H1 (cell line): ENCODE measurements around the gene TAF8. TPM values are rescaled to one million over a fixed set of nuclear protein-coding genes. Genes with fewer than 3 reads are reported as not detected.

Experiments
- CTCF ChIA-PET: fragments of 300-600 bp; sonication (Branson Sonifier 250); formaldehyde crosslinking; loops from one replicate; lab custom pipeline; 2021; ENCODE audit not compliant: partially characterized antibody; lab: Charles Lee
- POLR2A ChIA-PET: fragments of 300-600 bp; sonication (Branson Sonifier 250); formaldehyde crosslinking; loops from one replicate; lab custom pipeline; 2021; ENCODE audit warnings: inconsistent platforms; ENCODE audit not compliant: partially characterized antibody; lab: Charles Lee
- DNase-seq, 2 experiments: peaks; one replicate each; pipeline versions ENCODE4 v3.0.0 to v3.0.0-alpha.2; 2010 to 2022; ENCODE audit warnings: low spot score in 2 of 2, low read depth in 1 of 2, mixed read lengths in 1 of 2
- FAIRE-seq: peaks from 2 replicates; lab custom pipeline; 2011; peaks lifted over from hg19 to GRCh38; lab: Jason Lieb, UNC
- H2AFZ ChIP-seq: 2 replicates; pipeline ENCODE4 v1.8.1; 2012; ENCODE audit warnings: low read length, inconsistent platforms
- H2AK5ac ChIP-seq: 2 replicates; pipeline ENCODE4 v1.6.1; 2013; ENCODE audit warnings: low read depth, low read length
- H2BK120ac ChIP-seq: replicated peaks from 2 replicates; pipeline ENCODE3; 2013; ENCODE audit warnings: low read depth, low read length, inconsistent platforms
- H2BK12ac ChIP-seq: 2 replicates; pipeline ENCODE4 v1.6.1; 2013; ENCODE audit warnings: low read depth, low read length
- H2BK15ac ChIP-seq: 2 replicates; pipeline ENCODE4 v1.6.1; 2013; ENCODE audit warnings: low read length
- H2BK20ac ChIP-seq: 2 replicates; pipeline ENCODE4 v1.6.1; 2013; ENCODE audit warnings: low read length
- H2BK5ac ChIP-seq: 2 replicates; pipeline ENCODE4 v1.6.1; 2013; ENCODE audit warnings: low read depth, low read length
- H3K14ac ChIP-seq: 2 replicates; pipeline ENCODE4 v1.6.1; 2013; ENCODE audit warnings: inconsistent platforms; ENCODE audit not compliant: insufficient read length
- H3K18ac ChIP-seq: 2 replicates; pipeline ENCODE4 v1.6.1; 2013; ENCODE audit warnings: low read length; ENCODE audit errors: extremely low read depth
- H3K23ac ChIP-seq: 2 replicates; pipeline ENCODE4 v1.6.1; 2013; ENCODE audit warnings: inconsistent platforms; ENCODE audit not compliant: insufficient read length
- H3K23me2 ChIP-seq: 2 replicates; pipeline ENCODE4 v1.6.1; 2013; ENCODE audit warnings: low read depth, low read length
- H3K27ac ChIP-seq: 2 replicates; pipeline ENCODE4 v1.6.1; 2011; ENCODE audit warnings: low read depth, low read length, inconsistent platforms
- H3K27me3 ChIP-seq, 4 experiments: replicated peaks in 1 of 4; 1 replicate in 1 of 4; 2 replicates in 3 of 4; pipeline versions ENCODE4 v1.6.1 to v1.8.1; 2011 to 2013; ENCODE audit warnings: low read length in 3 of 4, mild to moderate bottlenecking in 3 of 4, inconsistent platforms in 2 of 4, mixed read lengths in 2 of 4, moderate library complexity in 1 of 4; ENCODE audit not compliant: control insufficient read depth in 3 of 4, insufficient read depth in 3 of 4; ENCODE audit errors: extremely low read depth in 1 of 4
- H3K36me3 ChIP-seq, 4 experiments: 2 replicates each; pipeline versions ENCODE4 v1.6.1 to v1.8.1; 2011 to 2013; ENCODE audit warnings: mild to moderate bottlenecking in 4 of 4, low read length in 3 of 4, moderate library complexity in 2 of 4, control low read depth in 1 of 4, inconsistent platforms in 1 of 4; ENCODE audit not compliant: insufficient read depth in 4 of 4, control insufficient read depth in 2 of 4
- H3K4ac ChIP-seq: replicated peaks from 2 replicates; pipeline ENCODE3; 2013; ENCODE audit warnings: low read length, low read depth, mixed read lengths, inconsistent platforms; ENCODE audit not compliant: insufficient read length
- H3K4me1 ChIP-seq, 4 experiments: replicated peaks in 1 of 4; 1 replicate in 1 of 4; 2 replicates in 3 of 4; pipeline versions ENCODE4 v1.6.1 to v1.8.1; 2011 to 2013; ENCODE audit warnings: low read length in 3 of 4, inconsistent platforms in 2 of 4, mixed read lengths in 1 of 4; ENCODE audit not compliant: insufficient read depth in 4 of 4, control insufficient read depth in 3 of 4
- H3K4me2 ChIP-seq, 2 experiments: 2 replicates each; pipeline versions ENCODE4 v1.6.1 to v1.8.1; 2011 to 2013; ENCODE audit warnings: low read depth in 2 of 2, low read length in 2 of 2, control low read depth in 1 of 2, inconsistent platforms in 1 of 2, mild to moderate bottlenecking in 1 of 2; ENCODE audit not compliant: insufficient read depth in 1 of 2
- H3K4me3 ChIP-seq, 4 experiments: fragments of 200-600, 300-600 bp in 1 of 4; sonication (generic), shearing (Covaris generic), sonication (Bioruptor Twin) in 1 of 4; 2 replicates each; pipeline versions ENCODE4 v1.5.1 to v1.8.1; 2011 to 2016; ENCODE audit warnings: low read length in 4 of 4, low read depth in 3 of 4, control low read depth in 2 of 4, inconsistent platforms in 2 of 4, mild to moderate bottlenecking in 2 of 4, mixed read lengths in 1 of 4, moderate library complexity in 1 of 4; ENCODE audit not compliant: insufficient read depth in 2 of 4; ENCODE audit errors: extremely low read depth in 1 of 4
- H3K56ac ChIP-seq: replicated peaks from 2 replicates; pipeline ENCODE3; 2013; ENCODE audit warnings: low read depth, mild to moderate bottlenecking, mixed read lengths, low read length, inconsistent platforms; ENCODE audit not compliant: insufficient read length
- H3K79me1 ChIP-seq: 2 replicates; pipeline ENCODE4 v1.6.1; 2013; ENCODE audit warnings: low read depth, low read length, control low read depth
- H3K79me2 ChIP-seq, 2 experiments: 2 replicates each; pipeline versions ENCODE4 v1.6.1 to v1.8.1; 2012 to 2013; ENCODE audit warnings: low read length in 2 of 2, mild to moderate bottlenecking in 2 of 2, inconsistent platforms in 1 of 2; ENCODE audit not compliant: insufficient read depth in 2 of 2, control insufficient read depth in 1 of 2
- H3K9ac ChIP-seq, 4 experiments: replicated peaks in 1 of 4; 1 replicate in 1 of 4; 2 replicates in 3 of 4; pipeline versions ENCODE4 v1.6.1 to v1.8.1; 2011 to 2013; ENCODE audit warnings: low read depth in 3 of 4, low read length in 3 of 4, control low read depth in 2 of 4, mild to moderate bottlenecking in 2 of 4, moderate library complexity in 2 of 4, inconsistent platforms in 1 of 4; ENCODE audit errors: extremely low read depth in 1 of 4
- H3K9me3 ChIP-seq, 2 experiments: 2 replicates each; pipeline versions ENCODE4 v1.6.1 to v1.8.1; 2012 to 2013; ENCODE audit warnings: mild to moderate bottlenecking in 2 of 2, moderate library complexity in 2 of 2, control low read depth in 1 of 2, inconsistent platforms in 1 of 2, low read depth in 1 of 2, low read length in 1 of 2, mixed read lengths in 1 of 2; ENCODE audit not compliant: insufficient read depth in 2 of 2
- H4K20me1 ChIP-seq, 2 experiments: replicated peaks in 1 of 2; 2 replicates each; pipeline versions ENCODE3 to v1.8.1; 2011 to 2013; ENCODE audit warnings: inconsistent platforms in 2 of 2, low read length in 2 of 2, mild to moderate bottlenecking in 1 of 2; ENCODE audit not compliant: insufficient read depth in 2 of 2, control insufficient read depth in 1 of 2
- H4K5ac ChIP-seq: 2 replicates; pipeline ENCODE4 v1.6.1; 2013; ENCODE audit warnings: low read length, low read depth, mixed read lengths, inconsistent platforms; ENCODE audit not compliant: insufficient read length
- H4K8ac ChIP-seq: 2 replicates; pipeline ENCODE4 v1.8.0; 2013; ENCODE audit warnings: mild to moderate bottlenecking, moderate library complexity, low read length, inconsistent platforms; ENCODE audit not compliant: insufficient read depth; ENCODE audit errors: extremely low read depth
- H4K91ac ChIP-seq: replicated peaks from 2 replicates; pipeline ENCODE3; 2013; ENCODE audit warnings: low read length, mixed read lengths, inconsistent platforms; ENCODE audit not compliant: insufficient read length
- CHD2 ChIP-seq: IDR thresholded peaks from 2 replicates; pipeline ENCODE4 v1.6.1; 2012; ENCODE audit warnings: low read length, improper control_type of control experiment
- POLR2A ChIP-seq, 2 experiments: IDR thresholded peaks; 1 replicate in 1 of 2; 2 replicates in 1 of 2; pipeline ENCODE4 v1.6.1; 2011; ENCODE audit warnings: low read depth in 2 of 2, low read length in 2 of 2, mild to moderate bottlenecking in 2 of 2; ENCODE audit errors: control extremely low read depth in 1 of 2
- WGBS, 2 experiments: shearing (Covaris generic) in 1 of 2; methylation state at CpG; one replicate each; pipeline versions ENCODE4 v1.1.6 to v1.1.7; 2013 to 2015; ENCODE audit warnings: low lambda C conversion rate in 2 of 2, mixed read lengths in 2 of 2, inconsistent platforms in 1 of 2, low coverage in 1 of 2, missing lambda C conversion rate in 1 of 2; ENCODE audit not compliant: insufficient replicate concordance in 2 of 2, insufficient coverage in 1 of 2, insufficient read length in 1 of 2; ENCODE audit errors: extremely low coverage in 1 of 2, missing lambda C conversion rate in 1 of 2; 5-methylcytosine and 5-hydroxymethylcytosine counted together
- polyA plus RNA-seq, 7 experiments: library from polyadenylated mRNA; depleted of rRNA in 3 of 7; stranded (reverse) in 5 of 7; unstranded in 2 of 7; fragments of >200 nt in 5 of 7; fragments of 200-250 nt in 2 of 7; gene quantifications; 1 replicate in 5 of 7; 2 replicates in 1 of 7; 4 replicates in 1 of 7; pipeline versions ENCODE4 v1.2.1 to v1.2.3, GENCODE V29; 2011 to 2013; ENCODE audit warnings: missing spikeins in 2 of 7, mixed read lengths in 2 of 7
- total RNA-seq: library from RNA; stranded (reverse); fragmentation: NEBNext Ultra II Directional; extraction: Animal tissue kit (Norgen Biotek cat#: 25700); gene quantifications from 2 replicates; pipeline ENCODE4 v1.2.1, GENCODE V29; 2021

The TAF8 gene
- total and polyA plus RNA-seq, 2 of the 8 experiments (the other 6 are each of a cell fraction or from before 2014, with no cell fraction given) = 32.2 to 34.0 TPM

DNA sequence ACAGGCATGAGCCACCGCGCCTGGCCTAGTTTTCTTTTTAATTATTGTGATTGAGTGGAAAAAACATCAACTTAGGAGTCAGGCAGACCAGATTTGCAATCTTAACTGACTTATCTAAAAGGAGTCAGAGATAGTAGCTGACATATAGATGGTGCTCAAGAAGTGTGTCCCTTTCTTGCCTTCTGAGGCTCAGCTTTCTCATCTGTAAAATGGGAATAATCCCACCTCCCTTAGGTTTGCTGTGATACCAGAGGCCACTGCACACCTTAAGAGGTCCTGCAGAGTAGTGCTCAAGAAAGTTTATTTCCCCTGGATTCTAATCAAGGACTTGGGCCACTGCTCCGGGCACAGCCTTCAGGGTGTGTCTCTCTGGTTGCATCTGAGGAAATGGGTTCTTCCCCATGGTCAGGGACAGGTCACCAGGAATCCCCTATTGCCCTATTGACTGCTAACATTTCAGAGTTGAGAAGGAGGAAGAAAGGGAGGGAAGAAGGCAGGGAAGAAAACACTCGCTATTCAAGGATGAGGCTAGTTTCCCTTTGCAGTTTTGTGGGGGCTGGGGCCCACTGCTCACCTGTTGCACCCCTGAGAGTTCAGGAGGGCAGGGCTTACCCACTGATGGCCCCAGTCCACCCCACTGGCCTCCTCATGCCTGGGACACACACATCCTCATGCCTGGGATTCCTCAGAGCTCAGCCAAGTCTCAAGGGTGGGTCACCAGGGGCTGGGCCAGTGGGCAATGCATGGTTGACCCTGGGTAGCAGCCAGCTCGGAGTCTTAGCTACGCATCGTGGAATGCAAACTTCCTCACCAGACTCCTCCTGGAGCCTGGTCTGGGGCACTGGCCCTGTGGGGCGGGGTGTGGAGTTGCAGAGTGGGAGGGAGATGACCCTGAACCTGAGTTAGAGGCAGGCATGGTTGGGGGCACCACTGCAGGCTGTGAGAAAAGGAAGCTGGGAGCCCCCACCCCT is 70.9 kb downstream of the TAF8 start:
- no peak overlapping the region for H3K27ac ChIP-seq
- CTCF ChIA-PET = interaction anchor here (0.9 to 3.3 kb wide), 12 partner anchors 9 to 410 kb away, joined by 3 to 12 read pairs (median 4); no protein-coding TSS in a partner anchor
- no peak for FAIRE-seq

More for the DNA sequence above, 70.9 kb downstream of the TAF8 start:
- Histone ChIP-seq H3K4me2 (no peak overlapping the region), H4K5ac (no peak overlapping the region), H3K23me2 (no peaks in the 10 kb centered on the region; the same call in 1 of the 2 replicates), H3K36me3 (peaks cover 13 to 37% (median 14%) of the 10 kb centered on the region in 4 experiments), H4K20me1 (peaks cover 4 to 21% of the 10 kb centered on the region in 2 experiments), H3K9me3 (no peaks in the 10 kb centered on the region), H3K56ac (no peak overlapping the region), H2AFZ (no peak overlapping the region), H2BK120ac (no peak overlapping the region), H4K8ac (no peak overlapping the region; the same call in 1 of the 2 replicates), H3K14ac (no peak overlapping the region), H3K27me3 (no peaks in the 10 kb centered on the region), H2BK12ac (no peak overlapping the region), H2AK5ac (no peak overlapping the region), H3K79me2 (peaks cover 0 to 6% of the 10 kb centered on the region in 2 experiments; a peak in 1 of 4 replicates), H3K18ac (no peak overlapping the region), H3K4me1 (no peaks in the 10 kb centered on the region; a peak in 1 of 7 replicates), H3K4ac (no peak overlapping the region), H4K91ac (no peak overlapping the region), H2BK20ac (no peak overlapping the region), H2BK15ac (no peak overlapping the region), H2BK5ac (no peak overlapping the region), H3K23ac (no peak overlapping the region), H3K79me1 (peaks cover 18% of the 10 kb centered on the region), H3K4me3 (no peak overlapping the region), H3K9ac (no peak overlapping the region)
- TF ChIP-seq POLR2A (IDR thresholded peaks at IDR 0.05; ENCODE audit: control extremely low read depth in 1 of 2, low read depth in 2 of 2, low read length in 2 of 2) (peak in 1 of 2 experiments; percentile 2; a peak in 1 of 3 replicates), CHD2 (no peak)
- POLR2A ChIA-PET = interaction anchor here (0.6 to 4.9 kb wide), 8 partner anchors 10 to 232 kb away, joined by 3 to 22 read pairs (median 5); partner anchors contain the start of gene C6orf132
- DNase-seq = no peak
- 99% methylated on average over 8 of the region's 8 CpGs; no CpG with 5 or more reads in 1 of the 2 experiments for WGBS, 2 experiments
